DMS153 (cell line): ENCODE results near the gene HIPK3.
A peak's percentile ranks its signal among the peaks of the same experiment; 100 is the strongest.
"Not testable (repeated sequence)": the region's sequence is repeated elsewhere in the genome, so short reads cannot be mapped to it uniquely, and the experiment has no call there.

ENCODE experiments used
- DNase-seq: peaks from one replicate; lab custom pipeline; 2025; lab: John Stamatoyannopoulos, UW

HIPK3 gene

DNA sequence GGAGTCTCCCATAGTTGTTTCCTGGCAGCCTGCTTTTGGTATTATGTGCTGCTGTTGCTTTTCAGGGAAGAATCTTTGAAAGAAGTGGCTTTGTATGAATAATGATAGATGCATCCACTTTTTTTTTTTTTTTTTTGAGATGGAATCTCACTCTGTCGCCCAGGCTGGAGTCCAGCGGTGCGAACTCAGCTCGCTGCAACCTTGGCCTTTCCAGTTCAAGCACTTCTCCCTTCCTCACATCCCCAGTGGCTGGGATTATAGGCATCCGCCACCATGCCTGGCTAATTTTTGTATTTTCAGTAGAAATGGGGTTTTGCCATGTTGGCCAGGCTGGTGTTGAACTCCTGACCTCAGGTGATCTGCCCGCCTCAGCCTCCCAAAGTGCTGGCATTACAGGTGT lies 49.6 kb downstream of the HIPK3 start:
- DNase-seq: not testable (repeated sequence)

DNA sequence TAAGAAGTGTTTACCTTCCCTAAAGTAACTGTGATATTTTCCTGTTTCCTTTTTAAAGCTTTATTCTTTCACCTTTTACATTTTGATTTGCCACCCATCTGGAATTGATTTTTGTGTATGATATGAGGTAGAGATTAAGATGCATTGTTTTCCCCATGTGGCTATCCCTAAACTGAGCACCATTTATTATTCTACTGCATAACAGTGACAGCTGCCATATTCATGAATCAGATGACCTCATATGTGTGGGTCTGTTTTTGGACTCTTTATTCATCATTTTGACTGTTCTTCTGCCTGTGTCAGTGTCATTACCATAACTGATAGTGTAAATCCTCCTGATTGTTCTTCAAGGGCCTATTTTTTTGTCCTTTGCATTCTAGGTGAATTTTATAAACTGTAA lies 50.8 kb downstream of the HIPK3 start:
- DNase-seq: no peak

DNA sequence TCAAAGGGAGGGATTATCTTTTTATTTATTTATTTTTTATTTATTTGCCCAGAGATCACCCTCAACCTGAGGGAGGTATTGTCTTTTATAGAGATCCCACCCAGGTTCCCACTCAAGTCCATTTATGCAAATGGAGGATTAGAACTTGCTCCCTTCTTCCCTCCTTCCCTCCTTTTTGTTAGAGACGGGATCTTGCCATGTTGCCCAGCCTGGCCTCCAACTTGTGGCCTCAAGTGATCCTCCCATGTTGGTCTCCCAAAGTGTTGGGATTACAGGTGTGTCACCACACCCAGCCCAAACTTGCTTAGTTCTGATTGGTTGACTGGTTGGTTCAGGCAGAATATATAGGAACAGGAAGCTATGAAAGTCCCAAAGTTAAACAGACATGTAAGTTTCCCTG lies 51.9 kb downstream of the HIPK3 start:
- DNase-seq: no peak

DNA sequence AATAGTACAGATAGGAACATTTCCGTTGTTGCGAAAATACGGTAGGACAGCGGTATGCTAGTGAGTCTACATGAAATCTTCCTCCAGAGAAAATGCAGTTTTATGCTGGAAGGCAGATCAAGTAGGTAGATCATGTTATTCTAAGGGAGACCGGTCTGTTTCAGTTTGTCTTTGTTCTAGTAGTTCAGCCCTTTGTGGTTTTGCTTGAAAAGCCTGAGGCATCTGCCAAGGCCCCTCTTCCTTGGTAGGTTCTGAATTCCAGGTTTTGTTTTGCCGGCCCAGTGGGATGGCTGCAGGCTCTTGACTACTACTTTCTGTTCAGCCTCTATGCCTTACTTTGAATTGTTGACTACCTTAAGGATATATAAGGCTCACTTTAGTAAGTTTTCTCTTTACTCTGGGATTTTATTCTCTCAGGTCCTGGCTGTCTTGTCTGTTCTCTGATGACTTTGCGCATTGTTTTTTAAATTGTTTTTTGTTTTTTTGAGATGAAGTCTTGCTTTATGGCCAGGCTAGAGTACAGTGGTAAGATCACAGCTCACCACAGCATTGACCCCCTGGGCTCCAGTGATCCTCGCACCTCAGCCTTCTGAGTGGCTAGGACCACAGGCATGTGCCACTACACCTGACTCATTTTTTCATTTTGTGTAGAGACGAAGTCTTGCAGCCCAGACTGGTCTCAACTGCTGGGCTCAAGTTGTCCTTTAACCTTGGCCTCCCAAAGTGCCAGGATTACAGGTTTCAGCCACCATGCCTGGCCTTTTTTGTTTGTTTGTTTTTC lies 53.7 kb downstream of the HIPK3 start:
- no peak for DNase-seq

DNA sequence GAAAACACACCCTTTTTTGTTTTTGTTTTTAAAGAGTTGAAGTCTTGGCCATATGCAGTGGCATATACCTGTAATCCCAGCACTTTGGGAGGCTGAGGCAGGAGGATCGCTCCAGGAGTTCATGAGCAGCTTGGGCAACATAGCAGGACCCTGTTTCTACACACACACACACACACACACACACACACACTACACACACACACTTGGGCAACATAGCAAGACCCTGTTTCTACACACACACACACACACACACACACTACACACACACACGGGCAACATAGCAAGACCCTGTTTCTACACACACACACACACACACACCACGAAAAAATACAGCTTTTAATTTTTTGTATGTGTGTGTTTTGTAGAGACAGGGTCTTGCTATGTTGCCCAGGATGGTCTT lies 54.5 kb downstream of the HIPK3 start:
- DNase-seq: no peak

DNA sequence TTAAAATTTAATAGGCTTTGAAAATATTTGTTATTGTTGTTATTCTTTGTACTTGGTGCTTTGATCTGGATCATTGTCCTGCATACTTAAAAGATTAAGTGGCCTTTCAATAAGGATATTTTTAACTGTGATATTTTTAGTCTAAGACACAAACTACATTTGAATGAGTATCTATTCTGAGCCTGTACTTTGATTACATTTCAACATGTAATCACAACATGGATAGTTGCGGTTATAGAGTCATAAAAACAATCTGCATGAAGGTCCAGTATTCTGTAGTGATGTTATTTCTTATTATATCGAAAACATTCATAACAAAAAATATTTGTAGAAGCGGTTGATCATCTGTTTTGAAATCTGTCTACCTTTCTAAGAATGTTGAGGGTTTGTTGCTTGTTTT lies 58.6 kb downstream of the HIPK3 start:
- DNase-seq: no peak

DNA sequence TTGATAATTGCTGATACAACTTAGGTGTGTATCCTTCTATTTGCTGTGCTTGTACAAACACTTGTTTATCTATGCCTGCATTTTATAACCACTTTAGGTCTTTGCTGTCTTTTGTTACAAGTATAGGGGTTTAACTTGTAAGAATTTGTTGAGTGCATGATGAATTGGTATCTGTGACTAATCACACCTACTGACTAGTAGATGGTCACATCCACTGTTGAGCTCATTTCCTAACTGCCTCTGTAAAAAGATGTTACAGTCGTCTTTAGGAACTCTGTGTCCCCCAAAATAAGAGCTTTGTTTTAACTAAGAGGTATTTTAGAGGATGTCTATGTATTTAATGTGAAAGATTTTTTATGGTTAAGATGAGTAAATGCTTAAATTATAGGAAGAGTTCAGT lies 60.5 kb downstream of the HIPK3 start:
- DNase-seq: no peak

DNA sequence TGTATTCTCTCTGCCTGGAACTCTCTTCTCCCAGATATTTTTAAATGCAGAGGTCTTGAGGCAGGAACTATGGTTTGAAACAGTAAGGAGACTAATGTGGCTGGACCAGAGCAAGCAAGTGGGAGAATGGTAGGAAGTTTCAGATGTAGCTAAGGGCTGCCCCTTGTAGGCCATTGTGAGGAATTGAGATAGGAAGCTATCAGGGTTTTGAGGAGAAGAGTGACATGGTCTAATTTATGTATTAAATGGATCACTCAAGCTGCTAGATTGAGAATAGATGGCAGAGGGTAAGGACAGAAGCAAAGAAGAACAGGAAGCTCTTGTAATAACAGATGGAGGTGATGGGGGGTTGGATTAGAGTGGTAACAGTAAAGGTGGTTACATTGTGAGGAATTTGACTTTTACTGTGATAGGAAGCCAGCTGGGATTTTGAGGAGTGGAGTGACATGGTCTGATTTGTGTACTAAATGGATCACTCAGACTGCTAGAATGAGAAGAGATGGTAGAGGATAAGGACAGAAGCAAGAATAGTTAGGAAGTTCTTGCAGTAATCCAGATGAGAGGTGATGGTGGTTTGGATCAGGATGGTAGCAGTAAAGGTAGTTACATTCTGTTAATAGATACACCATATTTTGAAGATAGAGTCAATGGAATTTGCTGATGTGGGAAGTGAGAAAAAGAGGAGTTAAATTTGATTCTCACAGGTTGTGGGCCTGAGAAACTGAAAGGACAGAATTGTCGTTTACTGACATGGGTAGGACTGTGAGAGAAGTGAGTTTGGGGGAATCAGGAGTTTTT lies 63.0 kb downstream of the HIPK3 start:
- DNase-seq: no peak

DNA sequence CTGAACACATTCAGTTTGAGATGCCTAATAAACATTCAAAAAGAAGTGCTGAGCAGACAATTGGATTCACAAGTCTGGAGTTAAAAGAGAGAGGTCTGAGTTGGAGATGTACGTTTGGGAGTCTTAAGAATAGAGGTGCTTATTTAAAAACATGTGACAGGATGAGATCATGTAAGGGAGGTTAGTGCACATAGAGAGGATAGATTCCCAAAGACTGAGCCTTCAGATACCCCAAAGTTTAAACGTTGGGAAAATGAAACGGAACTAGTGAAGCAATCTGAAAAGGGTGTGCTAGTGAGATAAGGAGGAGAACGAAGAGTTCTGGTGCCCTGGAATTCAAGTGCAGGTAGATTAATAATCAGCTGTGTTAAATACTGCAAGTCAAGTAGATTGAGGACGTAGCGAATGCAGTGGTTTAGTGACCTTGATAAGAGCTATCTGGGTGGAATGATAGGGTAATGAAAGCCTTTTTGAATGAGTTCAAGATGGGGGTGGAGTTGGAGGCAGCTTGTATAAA lies 63.7 kb downstream of the HIPK3 start:
- DNase-seq: no peak

DNA sequence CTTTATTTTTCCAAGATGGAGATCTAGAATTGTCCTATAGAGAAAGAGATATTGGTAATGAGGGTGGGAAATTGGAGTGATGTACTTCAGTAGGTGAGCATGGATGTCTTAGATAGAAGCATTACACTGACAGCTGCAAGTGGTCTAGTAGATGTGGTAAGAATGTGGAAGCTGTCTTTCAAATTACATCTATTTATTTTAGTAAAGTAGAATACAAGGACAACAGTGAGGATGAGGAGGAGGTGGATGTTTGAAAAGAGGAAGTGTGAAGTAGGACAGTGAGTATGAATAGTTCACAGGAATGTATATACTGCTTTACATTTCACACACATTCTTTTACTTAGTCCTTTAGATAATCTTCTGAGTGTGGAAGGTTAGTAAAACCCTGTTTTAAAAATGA lies 64.2 kb downstream of the HIPK3 start:
- DNase-seq: no peak

DNA sequence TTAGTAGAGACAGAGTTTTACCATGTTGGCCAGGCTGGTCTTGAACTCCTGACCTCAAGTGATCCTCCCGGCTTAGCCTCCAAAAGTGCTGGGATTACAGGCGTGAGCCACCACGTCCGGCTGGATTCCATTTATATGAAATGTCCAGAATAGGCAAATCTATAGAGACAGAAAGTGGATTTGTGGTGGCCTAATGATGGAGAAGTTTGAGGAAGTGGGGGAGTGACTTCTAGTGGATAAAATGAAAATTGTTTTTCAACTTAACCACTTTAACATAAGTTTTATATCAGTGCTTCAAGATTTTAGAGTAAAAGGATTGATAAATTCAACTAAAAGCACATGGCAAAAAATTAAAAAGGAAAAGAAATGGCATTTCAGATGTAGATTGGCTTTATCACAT lies 66.2 kb downstream of the HIPK3 start:
- DNase-seq: no peak

DNA sequence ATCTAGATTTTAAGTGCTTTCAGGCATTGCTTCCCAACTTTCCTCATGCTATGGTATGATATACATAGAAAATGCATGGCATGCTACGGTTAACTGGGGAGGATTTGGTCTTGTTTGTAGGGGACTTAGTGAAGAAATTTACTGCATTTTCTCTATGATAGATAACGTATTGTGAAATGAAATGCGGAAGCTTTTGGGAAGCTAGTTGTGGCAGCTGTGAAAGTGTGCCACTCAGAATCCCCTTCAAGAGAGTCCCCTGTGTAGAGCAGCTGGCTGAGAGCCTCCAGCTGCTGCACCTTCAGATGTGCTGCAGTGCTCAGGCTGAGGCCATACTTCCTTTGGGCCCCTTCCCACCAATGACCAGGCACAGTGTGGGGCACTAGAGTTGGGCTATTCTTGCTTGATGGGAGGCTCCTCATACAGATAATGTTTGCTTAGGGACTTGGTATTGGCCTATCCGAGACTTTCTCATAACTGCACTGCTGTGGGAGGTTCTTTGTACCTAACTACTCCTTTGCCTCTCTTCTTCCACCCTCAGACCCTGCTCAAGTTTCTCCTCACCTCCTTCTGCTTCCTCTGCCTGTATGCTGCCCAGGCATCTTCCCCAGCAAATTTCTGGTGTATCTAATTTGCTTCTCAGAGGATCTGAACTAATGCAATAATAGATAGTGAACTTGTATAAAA lies 67.3 kb downstream of the HIPK3 start:
- DNase-seq: no peak

DNA sequence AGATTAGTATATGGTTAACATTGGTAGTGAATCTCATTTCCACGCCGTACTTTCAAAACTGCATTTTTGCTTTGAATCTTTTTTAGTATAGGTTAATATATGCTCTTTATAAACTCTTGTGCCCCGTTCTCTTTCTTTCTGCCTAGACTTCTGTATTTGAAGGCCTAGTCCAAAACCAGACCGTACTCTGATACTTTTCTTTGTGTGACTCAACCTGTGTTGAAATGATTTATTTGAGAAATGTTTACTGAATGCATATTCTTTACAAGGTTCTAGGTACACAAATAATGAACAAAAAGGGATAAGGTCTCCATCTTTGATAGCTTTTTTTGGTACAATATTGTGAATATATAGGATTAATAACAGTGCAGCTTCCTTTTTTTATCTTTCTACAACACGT lies 68.3 kb downstream of the HIPK3 start:
- DNase-seq: no peak

DNA sequence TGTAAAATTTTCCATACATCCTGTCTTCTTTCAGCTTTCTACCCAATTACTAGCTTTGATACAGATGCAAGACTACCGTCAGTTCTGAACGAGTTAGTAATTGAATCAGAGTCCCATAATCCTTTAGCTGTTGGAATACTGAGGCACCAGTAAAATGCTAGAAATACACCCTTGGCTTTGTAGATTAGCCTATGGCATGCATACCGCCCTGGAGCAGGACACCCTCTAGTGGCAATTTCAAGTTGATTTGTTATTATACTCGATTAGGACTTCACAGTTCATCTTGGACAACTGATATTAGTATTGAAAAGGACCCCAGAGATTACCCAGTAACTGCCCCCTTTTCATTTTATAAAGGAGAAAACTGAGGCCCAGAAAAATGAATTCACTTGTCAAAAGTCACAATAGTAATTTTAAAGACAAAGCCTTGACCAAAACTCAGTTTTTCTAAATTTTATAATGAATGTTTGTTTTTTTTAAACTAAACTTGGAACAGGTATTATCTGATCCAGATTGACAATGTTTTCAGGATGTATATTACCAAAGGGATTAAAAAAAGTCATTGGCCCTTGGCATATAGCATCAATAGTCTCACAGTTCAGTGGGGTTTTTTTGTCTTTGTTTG lies 72.6 kb downstream of the HIPK3 start:
- DNase-seq: peak; percentile 51

DNA sequence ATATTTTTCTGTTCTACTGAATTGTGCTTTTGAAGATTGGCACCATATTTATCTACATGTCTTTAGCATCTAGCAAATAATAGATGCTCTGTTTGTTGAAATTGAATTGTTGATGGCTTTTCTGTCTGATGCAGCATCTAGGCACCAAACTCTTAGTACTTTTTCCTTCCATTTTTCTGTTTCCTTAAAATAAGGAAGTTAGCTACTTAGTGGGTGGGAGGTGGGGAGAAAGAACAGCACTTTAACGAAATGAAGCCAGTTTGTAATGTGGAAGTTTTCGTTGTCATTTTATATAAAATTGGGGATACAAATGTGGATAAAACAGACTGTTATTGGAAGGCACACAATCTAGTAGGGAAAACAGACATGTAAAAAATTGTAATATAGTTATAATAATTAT lies 76.6 kb downstream of the HIPK3 start:
- no peak for DNase-seq

DNA sequence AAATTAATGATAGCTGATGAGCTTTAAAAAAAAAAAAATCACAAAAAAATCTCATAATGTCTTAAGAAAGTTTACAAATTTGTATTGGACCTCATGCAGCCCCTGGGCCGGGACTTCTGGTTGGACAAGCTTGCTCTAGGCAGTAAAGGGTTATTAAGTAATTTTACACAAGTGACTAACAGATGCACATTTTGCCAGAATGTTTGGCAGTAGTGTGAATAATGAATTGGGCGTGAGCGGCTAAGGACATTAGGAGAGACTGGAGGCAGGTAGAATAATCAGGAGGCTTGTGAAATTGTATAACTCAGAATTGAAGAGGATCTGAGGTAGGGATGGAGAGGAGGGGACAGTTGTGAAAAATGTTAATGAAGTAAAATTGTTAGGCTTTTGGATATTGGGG lies 77.4 kb downstream of the HIPK3 start:
- DNase-seq: no peak

DNA sequence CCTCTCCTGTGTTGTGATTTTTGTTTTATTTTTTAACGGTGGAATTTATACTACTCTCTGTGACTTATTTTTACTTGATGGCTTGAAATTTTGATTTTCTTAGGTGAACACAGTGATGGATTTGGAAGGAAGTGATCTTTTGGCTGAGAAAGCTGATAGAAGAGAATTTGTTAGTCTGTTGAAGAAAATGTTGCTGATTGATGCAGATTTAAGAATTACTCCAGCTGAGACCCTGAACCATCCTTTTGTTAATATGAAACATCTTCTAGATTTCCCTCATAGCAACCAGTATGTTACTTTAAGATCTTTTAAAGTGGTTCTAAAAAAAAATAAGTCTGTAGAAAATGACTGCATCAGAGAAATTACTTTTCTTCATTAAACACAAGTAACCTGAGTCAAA lies 82.1 kb downstream of the HIPK3 start:
- no peak for DNase-seq

DNA sequence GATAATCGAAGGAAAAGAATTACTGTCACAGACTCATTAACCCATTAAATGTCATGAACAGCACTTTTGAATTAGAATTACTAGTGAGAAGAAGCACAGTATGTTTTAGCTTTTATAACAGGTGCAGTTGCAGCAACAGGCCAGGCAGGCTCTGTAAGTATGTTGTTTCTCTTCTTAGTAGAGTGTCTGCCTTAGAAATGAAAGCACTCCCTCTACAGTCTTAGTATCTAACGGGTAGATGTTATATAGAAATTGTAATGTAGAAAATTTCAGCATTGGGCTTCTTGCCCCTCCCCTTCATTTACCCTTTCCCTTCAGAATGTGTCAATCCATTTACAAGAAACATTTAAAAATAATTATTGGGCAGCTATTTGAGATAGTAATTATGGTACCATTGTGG lies 87.4 kb downstream of the HIPK3 start:
- DNase-seq: no peak

DNA sequence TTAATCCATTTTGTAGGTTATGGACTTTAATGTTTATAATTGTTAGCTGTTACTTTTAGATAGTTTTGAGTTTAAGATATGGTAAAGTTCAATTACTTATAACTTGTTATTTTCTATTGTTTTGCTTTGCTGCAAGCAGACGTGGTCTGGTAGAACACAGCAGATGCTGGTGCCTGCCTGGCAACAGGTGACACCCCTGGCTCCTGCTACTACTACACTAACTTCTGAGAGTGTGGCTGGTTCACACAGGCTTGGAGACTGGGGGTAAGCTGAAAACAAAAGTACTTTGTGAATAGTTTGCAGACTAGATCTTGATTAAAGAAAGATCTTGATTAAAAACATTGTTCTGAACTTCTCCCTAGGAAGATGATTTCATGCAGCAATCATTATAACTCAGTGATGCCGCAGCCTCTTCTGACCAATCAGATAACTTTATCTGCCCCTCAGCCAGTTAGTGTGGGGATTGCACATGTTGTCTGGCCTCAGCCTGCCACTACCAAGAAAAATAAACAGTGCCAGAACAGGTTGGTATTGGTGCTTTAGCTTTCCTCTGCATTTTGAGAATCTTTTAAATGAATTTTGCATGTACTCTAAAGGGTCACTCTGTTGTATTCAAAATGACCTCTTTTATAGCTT lies 90.4 kb downstream of the HIPK3 start:
- no peak for DNase-seq

DNA sequence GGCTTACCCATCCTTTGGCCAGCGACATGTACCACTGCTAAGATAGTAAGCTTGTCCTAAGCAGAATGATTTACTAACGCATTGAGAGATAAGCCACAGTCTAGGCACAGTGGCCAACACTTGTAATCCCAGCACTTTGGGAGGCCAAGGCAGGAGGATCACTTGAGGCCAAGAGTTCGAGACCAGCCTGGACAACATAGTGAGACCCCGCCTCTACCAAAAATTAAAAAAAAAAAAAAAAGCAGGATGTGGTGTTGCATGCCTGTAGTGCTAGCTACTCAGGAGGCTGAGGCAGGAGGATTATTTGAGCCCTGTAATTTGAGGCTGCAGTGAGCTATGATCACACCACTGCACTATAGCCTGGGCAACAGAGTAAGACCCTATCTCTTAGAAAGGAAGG lies 93.1 kb downstream of the HIPK3 start:
- DNase-seq: no peak

DNA sequence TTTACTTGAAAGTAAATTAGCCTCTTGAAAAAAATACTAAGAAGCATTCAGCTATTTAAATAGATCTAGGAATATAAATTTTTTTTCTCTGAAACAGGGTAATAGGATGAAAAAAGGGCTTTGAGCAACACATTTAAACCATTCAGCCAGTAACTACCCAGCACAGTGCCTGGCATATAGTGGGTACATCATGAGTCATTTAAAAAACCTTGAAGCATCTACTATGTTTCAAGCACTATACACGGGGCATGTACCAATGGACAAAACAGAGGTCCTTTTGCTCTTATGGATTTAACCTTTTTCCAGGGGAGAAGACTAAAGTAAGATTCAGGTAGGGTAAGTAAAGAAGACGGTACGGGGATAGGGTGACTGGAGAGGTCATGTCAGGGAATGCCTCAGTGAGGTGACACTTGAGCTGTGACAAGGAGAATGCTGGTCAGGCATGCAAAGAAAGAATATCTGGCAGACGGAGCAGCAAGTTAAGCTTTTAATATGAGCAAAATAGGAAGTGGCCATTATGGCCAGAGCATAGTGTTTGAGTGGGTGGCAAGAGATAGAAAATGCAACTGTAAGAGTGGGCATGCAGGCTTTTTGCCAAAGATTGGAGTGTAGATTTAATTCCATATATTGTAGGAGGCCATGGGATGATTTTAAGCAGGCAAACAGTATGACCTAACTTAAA lies 101.1 kb downstream of the HIPK3 start:
- DNase-seq: no peak
